ENCODE data around the gene DLGAP1.
"Not testable (repeated sequence)": the region's sequence is repeated elsewhere in the genome, so short reads cannot be mapped to it uniquely, and the experiment has no call there.

DLGAP1 gene

DNA sequence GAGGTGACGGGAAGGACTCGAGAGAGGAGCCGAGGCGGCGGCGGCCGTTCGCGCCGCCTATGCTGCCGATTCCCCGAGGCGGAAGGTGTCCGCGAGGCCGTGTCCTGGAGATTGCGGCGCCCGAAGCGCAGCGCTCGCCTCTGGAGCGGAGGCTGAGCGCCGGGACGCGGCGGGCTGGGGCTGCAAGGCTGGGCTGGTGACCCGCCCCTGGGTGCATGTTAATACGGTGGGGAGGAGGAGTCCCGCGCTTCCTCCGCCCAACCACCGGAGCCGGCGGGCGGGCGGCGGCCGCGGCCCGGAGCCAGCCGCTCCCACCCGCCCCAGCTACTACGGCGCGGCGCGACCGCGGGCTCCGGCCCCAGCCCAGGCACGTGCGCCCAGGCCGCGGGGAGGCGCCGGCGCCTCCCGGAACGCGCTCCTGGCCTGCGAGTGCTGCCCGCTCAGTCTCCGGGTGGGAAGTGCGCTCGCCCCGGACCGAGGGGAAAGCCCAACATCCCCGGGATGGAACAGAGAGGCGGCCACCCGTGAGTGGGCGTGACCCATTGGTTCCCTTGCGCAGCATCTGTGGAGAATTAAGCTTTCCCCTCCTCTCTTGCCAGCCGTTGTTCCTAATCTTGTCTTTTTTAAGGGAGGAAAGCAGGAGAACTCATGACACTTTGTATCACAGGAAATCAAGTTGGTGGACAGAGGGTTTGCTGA lies at the start of gene DLGAP1:
DLGAP1 (minus strand) TSS at position 195 of the 699 bp plus-strand sequence.
- DNase-seq (ENCODE audit: low read depth in 2 of 2): no peak

DNA sequence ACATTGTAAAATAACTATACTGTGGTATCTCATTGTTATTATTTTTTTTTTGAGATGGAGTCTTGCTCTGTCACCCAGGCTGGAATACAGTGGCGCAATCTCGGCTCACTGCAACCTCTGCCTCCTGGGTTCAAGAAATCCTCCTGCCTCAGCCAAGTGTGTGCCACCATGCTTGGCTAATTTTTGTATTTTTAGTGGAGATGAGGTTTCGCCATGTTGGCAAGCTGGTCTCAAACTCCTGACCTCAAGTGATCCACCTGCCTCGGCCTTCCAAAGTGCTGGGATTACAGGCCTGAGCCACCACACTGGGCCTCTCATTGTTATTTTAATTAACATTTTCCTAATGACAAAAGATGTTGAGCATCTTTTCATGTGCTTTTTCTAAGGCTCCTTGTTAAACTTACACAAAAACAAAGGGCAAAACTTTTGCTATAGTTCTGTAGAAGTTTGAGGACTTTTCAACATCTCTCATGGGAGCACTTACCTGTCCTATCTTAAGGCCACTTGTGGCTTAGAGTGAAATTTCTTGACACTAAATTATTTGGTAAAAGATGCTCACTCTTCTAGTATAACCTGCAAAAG lies 39.7 kb upstream of the DLGAP1 start:
- not testable (repeated sequence) for DNase-seq (ENCODE audit: low read depth in 2 of 2)

DNA sequence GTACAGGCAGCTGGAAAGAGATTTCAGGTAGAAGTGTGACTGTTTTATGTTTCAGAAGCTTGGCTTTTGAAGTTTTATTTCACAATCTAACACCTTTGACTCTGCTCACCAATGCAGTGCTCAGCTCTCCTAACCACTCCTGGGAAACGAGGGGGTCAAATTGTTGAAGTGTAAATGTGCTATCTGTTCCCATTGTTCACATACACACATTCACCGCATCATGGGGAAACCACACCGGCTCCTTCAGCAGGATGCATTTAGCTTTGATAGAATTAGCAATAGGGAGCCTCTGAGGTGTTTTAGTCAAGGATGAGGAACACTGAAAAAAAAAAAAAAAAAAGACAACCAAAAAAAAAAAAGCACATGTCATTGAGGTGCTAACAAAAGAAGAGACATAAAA lies 13.4 kb upstream of the DLGAP1 start:
- no peak for DNase-seq (ENCODE audit: low read depth in 2 of 2)

DNA sequence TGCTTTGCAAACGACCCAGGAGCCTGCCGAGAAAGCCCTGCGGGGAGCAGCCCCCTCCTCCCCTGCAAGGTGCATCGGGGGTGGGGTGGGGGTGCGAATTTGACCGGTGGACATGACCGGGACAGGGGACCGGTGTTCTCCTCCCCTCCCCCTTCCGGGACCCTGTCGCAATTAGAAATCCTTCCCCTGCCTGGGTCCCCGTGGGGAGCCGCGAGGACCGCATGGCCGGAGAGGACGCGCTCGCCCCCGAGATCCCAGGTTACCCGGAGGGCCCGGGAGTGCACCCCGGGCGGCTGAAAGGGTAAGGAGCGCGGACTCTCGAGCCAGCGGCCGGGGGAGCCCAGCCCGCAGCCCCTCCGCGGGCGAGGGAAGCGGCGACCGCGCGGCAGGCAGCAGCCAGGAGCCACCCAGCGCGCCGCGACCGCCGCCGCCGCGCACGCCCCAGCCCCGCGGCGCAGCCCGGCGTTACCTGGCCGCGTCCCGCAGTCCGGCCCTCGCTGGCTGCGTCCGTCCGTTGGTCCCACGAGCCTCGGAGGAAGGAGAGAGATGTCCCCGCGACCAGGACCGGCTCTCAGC lies 482 bp downstream of the DLGAP1 start:
- no peak for DNase-seq (ENCODE audit: low read depth in 2 of 2)

DNA sequence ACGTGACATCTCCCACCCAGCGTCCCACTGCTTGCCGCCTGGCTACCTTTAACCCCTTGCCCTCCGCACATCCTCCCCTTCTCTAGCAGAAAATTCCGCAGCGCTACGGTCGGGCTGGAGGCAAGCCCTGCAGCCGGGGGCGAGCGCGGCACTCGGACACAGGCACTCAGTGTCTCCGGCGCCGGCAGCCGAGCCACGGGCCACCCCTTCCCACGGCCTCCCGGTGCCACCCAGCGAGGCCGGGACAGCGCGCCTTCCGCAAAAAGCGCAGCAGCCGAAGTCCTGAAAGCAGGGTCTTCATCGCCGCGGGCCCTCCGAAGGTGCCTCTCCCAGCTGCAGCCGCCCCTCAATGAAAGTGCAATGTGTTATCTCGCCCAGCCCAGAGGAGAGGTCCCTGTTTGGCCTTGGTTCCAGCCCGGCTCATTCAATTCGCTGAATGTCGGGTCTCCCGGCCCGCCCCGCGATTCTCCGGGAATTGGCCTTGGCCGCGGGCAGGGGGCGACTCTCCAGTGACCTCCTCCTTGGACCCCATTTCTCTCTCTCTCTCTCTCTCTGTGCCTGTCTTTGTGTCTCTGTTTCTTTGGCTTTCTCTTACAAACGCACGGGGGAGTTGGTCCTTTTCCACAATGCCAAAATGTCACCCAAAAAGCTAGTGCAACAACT lies 1.1 kb downstream of the DLGAP1 start:
- no peak for DNase-seq (ENCODE audit: low read depth in 2 of 2)

DNA sequence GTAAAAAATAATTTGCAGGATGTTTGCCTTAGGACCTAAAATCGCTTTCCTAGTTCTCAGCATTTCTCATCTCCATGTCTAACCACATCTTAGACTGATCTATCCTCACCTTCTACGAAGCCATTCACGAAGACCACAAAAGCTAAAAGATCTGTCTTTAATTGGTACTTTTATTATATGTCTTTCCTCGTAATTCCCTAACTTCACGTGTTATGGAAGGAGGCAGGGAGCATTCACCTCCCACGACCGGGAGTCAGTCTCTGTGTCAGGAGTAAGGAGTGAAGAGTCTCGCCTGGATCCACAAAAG lies 1.6 kb downstream of the DLGAP1 start:
- DNase-seq (ENCODE audit: low read depth in 2 of 2): no peak

DNA sequence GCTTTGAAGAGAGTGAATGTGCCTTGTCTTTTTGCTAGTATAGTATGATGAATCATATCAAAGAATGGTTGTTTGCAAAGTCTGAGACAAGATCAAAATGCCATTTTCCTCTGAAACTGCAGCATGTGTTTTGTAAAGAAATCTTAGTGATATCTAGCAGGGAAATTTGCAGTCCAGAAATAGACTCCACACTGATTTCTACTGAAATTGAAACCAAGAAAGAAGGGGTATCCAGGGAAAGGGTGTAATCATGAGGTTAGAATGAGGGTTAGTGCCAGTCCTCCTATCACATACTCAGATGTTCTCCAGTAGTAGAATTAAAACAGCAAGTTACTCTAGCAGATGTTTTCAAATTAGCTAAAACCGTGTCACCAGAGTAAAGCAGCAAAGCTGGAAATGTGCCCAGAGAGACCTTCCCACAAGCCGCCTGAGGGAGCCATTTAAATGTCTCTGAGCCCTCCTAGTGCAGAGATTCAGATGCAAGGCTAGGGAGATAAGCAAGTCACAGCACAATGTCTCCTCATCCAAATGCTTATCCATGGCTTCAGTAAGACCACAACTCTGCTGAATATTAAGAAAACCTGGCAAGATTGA lies 4.9 kb downstream of the DLGAP1 start:
- DNase-seq (ENCODE audit: low read depth in 2 of 2): no peak

DNA sequence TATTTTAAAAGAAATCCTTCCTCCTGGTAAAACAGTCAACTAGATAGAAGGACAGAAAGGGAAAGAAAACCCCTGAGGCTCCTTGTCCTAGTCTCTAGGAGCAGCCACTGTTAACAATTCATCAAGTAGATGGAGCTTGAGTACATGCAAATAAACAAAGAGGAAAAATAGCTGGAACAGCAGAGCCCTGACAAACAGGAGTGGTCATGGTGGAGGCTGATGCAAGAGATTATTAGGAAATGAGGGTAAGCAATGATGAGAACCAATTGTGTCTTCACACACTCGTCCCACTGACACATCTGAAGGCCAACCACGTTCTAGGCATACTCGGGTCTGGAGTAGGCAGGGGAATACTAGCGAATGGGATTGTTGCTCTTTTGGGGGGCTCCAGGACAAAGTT lies 9.2 kb downstream of the DLGAP1 start:
- DNase-seq (ENCODE audit: low read depth in 2 of 2): no peak

DNA sequence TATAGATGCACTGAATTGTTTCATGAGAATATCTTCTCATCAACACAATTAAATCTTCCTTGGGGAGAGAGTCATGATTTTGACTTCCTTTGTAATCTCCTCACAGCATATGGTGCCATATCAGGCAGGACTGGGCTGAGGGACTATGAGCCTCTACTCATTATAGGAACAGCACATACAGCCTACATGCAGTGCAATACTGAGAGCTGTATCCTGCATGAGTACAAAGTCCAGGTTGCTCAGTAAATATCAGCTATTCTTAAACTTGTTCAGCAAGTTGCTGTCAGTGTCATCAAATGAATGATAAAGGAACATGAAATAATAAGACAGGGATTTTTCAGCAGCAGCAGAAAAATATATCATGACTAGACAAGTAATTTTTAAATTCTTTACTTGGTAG lies 10.8 kb downstream of the DLGAP1 start:
- DNase-seq (ENCODE audit: low read depth in 2 of 2): no peak

DNA sequence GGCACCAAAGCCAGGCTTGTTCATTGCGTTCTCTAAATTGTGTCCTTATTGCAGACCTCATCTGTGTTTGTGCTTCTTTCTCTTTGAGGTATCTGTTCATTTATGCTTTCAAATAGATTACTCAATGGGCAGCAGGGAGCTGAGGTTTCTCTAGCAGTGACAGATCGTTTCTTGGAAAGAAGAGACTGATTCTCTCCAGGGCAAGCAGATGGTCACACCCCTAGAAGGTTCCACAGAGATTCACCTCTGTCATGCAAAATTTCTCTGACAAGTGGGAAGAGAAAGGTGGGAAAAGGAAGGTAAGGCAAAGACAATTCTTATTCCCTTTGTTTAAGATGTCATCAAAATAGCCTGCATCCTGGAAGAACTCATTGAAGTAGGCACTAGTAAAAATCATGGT lies 14.0 kb downstream of the DLGAP1 start:
- no peak for DNase-seq (ENCODE audit: low read depth in 2 of 2)

DNA sequence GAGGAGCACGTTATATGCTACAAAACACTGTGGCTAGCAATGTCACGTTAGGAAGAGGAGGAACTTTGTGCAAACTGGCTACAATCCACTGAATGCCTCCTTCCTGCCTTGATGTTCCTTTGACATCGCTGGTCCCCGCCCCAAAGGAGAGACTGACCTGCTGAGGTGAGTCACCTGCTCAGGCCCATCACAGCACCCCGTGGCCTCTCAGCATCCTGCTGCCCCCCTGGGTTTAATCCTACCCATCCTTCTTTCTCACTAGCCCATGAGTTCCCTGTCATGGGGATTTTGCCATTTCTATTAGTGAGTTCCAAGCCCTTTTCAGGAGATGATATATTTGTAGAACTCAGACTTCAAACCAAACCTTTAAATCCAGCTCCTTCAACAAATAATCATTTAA lies 16.2 kb downstream of the DLGAP1 start:
- no peak for DNase-seq (ENCODE audit: low read depth in 2 of 2)

DNA sequence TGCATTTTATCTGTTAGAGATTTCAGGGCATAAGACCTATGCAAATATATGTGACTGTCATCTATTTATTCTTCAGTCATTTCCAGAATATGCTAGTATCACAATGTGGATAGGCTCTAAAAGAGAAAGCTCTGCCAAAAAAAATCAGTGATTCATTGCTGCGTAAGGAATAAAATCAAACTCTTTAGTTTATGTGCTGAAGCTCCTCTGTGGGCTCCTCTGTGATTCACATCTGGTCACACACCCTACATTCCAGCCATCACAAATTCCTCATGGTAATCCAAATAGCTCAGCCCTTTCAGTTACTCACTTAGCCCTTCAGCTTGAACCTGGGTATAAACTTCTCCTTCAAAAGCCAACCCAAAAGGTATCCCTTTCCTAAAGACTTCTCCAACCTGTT lies 21.4 kb downstream of the DLGAP1 start:
- DNase-seq (ENCODE audit: low read depth in 2 of 2): no peak

DNA sequence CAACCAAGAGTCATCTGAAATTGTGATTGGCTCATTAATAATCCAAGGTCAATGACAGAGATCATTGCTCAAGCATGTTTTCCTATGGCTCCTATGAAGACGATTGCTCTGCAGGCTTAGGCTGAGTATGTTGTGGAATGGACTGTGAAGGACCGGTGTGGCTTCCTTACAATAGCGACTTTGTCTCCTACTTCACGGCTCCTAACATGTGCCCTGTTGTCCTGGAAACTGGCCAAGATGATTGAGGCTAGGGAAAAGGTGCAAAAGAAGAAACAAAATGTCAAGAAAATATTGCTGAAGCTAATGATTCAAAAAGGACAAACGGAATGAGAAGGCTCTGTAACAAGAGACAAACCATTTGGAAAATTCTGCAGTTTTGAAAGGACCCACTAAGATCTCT lies 24.3 kb downstream of the DLGAP1 start:
- no peak for DNase-seq (ENCODE audit: low read depth in 2 of 2)

DNA sequence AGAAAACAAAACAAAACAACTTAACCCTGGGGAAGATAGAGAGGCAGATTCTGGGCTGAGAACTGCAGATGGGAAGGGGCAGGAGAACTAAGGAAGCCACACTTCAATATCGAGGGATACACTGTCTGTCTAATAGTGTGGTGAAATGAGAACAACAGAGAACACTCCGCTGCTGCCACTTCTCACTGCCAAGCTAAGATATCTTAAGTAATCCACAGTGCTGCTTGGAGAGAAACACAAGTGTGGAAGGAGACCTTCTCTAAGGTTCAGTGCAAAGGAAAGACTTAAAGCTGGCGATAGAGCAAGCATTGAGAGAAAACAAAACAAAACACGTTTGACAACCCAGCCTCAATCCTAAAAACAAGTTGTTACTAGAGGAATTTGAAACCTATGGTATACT lies 37.4 kb downstream of the DLGAP1 start:
- no peak for DNase-seq (ENCODE audit: low read depth in 2 of 2)

DNA sequence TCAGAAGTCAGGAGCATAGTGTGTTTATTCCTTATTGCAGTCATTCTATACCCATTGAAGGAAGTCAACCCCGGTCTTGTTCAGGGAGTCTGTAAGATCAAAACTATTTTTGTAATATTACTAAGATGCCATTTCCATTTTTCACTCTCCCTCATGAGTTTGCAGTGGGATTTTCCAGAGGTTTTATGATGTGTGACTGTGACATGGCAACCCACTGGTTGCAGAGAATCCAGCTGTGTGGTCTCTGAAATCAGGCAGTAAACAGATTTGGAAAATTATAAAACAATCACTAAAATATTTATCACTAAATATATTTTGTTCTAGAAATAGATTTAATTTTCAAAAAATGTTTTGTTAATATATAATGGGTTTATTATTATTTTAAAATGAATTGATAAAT lies 38.1 kb downstream of the DLGAP1 start:
- DNase-seq (ENCODE audit: low read depth in 2 of 2): no peak

DNA sequence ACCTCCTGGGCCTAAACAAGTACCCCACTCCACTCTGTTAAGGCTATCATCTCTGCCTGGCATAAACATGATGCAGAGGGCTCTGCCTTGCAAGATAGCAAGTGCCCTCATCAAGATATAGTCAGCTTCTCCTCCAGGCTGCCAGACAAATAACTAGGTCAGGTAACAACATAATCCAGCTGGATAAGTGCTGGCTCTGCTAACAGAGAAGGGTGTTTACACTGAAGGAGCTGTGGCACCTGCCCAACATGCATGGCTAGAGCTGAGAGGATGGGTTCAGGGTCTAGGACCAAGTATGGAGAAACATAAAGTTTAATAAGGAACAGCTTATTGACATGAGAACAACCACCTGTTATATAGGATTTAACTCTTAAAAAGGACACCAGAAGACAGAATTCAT lies 42.8 kb downstream of the DLGAP1 start:
- no peak for DNase-seq (ENCODE audit: low read depth in 2 of 2)

DNA sequence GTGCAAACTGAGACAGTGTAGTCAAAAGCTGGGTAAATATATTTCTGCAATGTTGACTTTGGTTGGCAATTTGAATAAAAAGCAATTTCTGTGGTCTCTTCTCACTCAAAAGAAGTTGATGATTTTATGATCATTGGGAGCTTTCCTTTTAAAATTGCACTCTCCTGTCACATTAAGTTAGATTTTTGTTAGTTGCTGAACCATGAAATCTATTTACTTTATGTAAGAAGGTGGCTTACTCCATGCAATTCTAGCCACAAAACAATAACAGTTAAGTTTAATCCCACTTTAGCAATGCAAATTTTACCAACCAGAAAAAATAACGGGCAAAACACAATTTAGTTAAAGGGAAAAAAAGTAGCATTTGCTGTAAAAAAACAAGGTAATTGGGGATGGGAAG lies 48.3 kb downstream of the DLGAP1 start:
- no peak for DNase-seq (ENCODE audit: low read depth in 2 of 2)

DNA sequence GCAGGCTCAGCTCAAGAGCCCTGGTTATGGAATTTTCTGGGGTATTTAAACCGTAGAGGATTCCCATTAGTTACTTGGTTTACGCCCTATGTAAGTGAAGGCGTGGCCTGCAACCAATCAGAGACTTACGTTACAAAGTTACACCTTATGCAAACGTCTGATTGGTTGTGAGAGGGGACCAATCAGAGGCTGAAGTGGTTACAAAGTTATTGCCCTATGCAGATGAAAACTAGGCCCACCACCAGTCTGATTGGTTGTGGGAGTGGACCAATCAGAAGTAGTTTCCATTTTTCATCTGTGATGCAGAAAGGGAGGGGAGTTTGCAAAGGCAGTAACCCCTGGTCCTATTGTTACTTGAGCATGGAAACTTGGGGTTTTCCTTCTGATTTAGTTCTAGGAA lies 49.1 kb downstream of the DLGAP1 start:
- no peak for DNase-seq (ENCODE audit: low read depth in 2 of 2)

DNA sequence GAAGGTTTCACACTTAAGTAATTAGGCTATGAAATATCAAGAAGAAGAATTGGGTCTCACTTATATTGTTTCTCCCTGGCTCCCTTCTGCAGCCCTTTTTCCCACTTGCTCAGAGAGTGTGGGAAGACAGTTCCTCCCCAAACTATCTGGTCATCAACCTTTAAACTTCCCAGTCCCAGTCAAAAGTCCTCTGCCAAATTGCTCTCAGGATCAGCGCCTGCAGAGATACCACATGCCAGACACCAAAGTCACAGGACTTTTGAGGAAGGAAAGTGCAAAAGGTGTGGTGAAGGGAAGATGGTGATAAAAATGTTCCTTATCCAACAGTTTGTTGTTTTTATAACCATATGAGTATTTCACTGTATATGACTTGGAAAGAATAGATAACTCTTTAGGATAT lies 51.3 kb downstream of the DLGAP1 start:
- no peak for DNase-seq (ENCODE audit: low read depth in 2 of 2)

DNA sequence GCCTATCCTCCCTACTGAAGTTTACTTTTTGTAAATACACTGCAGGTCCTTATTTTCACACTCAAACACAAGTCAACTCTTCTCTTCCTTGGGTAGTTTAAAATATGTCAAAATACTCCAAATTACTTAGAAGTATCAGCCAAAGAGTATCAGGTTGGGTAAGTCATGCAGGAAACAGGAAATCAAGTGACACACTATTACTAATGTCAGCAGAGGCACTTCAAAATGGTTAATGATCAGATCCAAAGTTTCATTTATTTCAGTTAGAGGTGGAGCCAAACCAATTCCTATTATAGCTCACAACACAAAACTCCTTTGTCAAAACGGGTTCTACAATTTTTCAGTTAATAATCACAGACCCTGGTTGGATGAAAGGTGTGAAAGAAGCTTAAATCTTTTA lies 54.2 kb downstream of the DLGAP1 start:
- DNase-seq (ENCODE audit: low read depth in 2 of 2): no peak

DNA sequence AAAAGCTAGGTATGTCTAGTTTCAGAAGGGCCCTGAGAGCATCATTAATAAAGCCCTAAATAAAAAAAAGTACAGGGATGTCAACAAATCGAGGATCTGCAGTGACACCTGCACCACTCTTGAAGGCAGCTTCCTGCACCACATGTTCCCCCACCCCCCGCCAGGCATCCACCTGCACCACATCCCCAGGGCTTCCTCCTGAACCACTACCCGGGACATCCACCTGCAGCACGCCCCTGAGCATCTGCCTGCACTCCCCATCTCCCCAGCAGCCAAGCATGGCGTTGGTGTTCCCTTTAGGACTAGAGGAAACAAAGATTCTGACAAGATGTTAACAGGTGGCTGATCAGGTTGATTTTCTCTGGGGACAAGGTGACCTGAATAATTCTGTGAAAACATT lies 55.2 kb downstream of the DLGAP1 start:
- no peak for DNase-seq (ENCODE audit: low read depth in 2 of 2)

DNA sequence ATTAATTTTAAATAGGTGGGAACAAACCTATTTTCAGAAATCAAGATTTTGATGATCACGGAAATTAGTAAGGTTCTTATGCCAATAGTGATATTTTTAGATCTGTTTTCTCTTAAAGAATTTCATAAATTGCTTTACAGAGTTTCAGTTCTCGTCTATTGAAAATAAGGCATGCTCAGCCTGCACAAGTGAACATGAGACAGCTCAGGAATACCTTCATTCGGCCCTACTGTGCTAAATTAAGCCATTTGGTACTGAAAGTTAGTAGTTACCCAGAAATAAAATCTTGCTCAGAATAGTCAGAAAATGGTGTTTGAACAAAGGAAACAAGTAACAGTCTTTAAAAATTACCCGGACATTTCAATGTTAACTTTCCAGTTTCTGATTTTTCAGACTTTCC lies 60.4 kb downstream of the DLGAP1 start:
- DNase-seq (ENCODE audit: low read depth in 2 of 2): no peak

DNA sequence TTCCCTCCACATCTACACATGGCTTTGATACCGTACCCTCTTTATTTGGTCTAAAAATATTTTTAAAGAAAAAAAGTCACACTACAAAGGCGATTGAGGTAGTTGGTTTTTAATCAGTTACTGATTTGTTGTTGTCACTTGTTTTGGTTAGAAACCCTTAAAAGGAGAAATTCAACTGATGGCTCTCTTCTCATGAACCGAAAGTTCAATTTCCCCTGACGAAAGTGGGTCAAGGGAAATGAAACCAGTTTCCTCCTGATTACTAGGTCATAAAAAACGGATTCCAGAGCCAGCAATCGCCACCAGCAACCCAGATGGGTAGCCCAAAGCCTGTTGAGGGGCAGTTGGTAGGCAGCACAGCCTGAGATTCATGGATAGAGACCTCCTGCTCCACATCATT lies 63.2 kb downstream of the DLGAP1 start:
- DNase-seq (ENCODE audit: low read depth in 2 of 2): no peak

All from stimulated activated CD4-positive, alpha-beta T cell treated with anti-CD3 and anti-CD28 coated beads, Interleukin-12 subunit alpha, Interleukin-12 subunit beta, amount 100 ng/mL, for 24 hours (primary cell).